PC-9 (cell line): ENCODE data around the gene UXS1. TPM values are rescaled to one million over a fixed set of nuclear protein-coding genes. Genes with fewer than 3 reads are reported as not detected.

Experiments
- BruUV-seq: library from RNA; stranded (reverse); fragments of 400-500 nt; replicated peaks from 2 replicates; lab custom pipeline; 2021; lab: Mats Ljungman, UMichigan
- CTCF ChIA-PET: fragments of 300-600 bp; sonication (Branson Sonifier 250); formaldehyde crosslinking; loops from one replicate; lab custom pipeline; 2022; ENCODE audit warnings: antibody characterized with exemption; lab: Charles Lee
- POLR2A ChIA-PET: fragments of 300-600 bp; sonication (Branson Sonifier 250); formaldehyde crosslinking; loops from one replicate; lab custom pipeline; 2022; ENCODE audit warnings: antibody characterized with exemption; ENCODE audit not compliant: unreplicated experiment; lab: Charles Lee
- DNase-seq, 2 experiments: peaks; one replicate each; pipeline versions ENCODE4 v3.0.0 to v3.0.0-alpha.2; 2015 to 2022; ENCODE audit warnings: mixed read lengths in 1 of 2
- H2AFZ ChIP-seq: fragments of 200-600 bp; sonication (generic); 2 replicates; pipeline ENCODE4 v1.8.1; 2017; ENCODE audit warnings: antibody characterized with exemption
- H3F3A ChIP-seq: fragments of 200-600 bp; sonication (generic); 2 replicates; pipeline ENCODE4 v1.8.1; 2017; ENCODE audit warnings: antibody characterized with exemption, mild to moderate bottlenecking, low read depth; ENCODE audit not compliant: insufficient read depth
- H3K27ac ChIP-seq: fragments of 200-600 bp; sonication (generic); 2 replicates; pipeline ENCODE4 v1.6.1; 2016; ENCODE audit warnings: mixed run types
- H3K27me3 ChIP-seq: fragments of 200-600 bp; sonication (generic); 2 replicates; pipeline ENCODE4 v1.6.1; 2016; ENCODE audit warnings: low read depth, mixed run types; ENCODE audit not compliant: insufficient read depth
- H3K36me3 ChIP-seq: fragments of 200-600 bp; sonication (generic); 2 replicates; pipeline ENCODE4 v1.6.1; 2016; ENCODE audit warnings: low read depth, mixed run types
- H3K4me1 ChIP-seq: fragments of 200-600 bp; sonication (generic); replicated peaks from 2 replicates; pipeline ENCODE4 v1.6.1; 2016; ENCODE audit warnings: mixed run types; ENCODE audit not compliant: insufficient read depth
- H3K4me2 ChIP-seq: fragments of 200-600 bp; sonication (generic); 2 replicates; pipeline ENCODE4 v1.6.1; 2017; ENCODE audit warnings: mixed run types
- H3K4me3 ChIP-seq: fragments of 200-600 bp; sonication (generic); 2 replicates; pipeline ENCODE4 v1.6.1; 2016; ENCODE audit warnings: mixed run types
- H3K79me2 ChIP-seq: fragments of 200-600 bp; sonication (generic); 2 replicates; pipeline ENCODE4 v1.6.1; 2017; ENCODE audit warnings: low read depth, mixed run types
- H3K9me2 ChIP-seq: fragments of 200-600 bp; sonication (generic); 2 replicates; pipeline ENCODE4 v1.8.1; 2017; ENCODE audit warnings: mild to moderate bottlenecking; ENCODE audit not compliant: insufficient read depth
- H3K9me3 ChIP-seq: fragments of 200-600 bp; sonication (generic); 2 replicates; pipeline ENCODE4 v1.8.1; 2016; ENCODE audit warnings: low read depth; ENCODE audit not compliant: insufficient read depth
- H4K20me1 ChIP-seq: fragments of 200-600 bp; sonication (generic); 2 replicates; pipeline ENCODE4 v1.8.1; 2017; ENCODE audit not compliant: insufficient read depth
- EZH2 ChIP-seq: fragments of 200-600 bp; sonication (generic); IDR thresholded peaks from 2 replicates; pipeline ENCODE4 v1.8.0; 2017; ENCODE audit warnings: antibody characterized with exemption, low read depth
- intact Hi-C: fragments of 100-400 bp; cut with micrococcal nuclease; formaldehyde crosslinking; loops from one replicate; pipeline ENCODE4 v1.10.0; 2022; ENCODE audit not compliant: unreplicated experiment
- total RNA-seq: library from RNA; stranded (reverse); gene quantifications from 2 replicates; pipeline ENCODE4 v1.2.3, GENCODE V29; 2021
- TF ChIP-seq, protein P1 (sequence below): fragments of 200-600 bp; sonication (generic); conservative IDR thresholded peaks from 2 replicates; pipeline ENCODE4 v1.6.1; 2017; ENCODE audit warnings: mixed run types, antibody characterized with exemption, mild to moderate bottlenecking, moderate library complexity

UXS1 gene
- total RNA-seq, 1 experiment from 2014 or later, result 65.6 TPM

GRCh38 chr2:106097038-106098000 lies 96.8 kb downstream of the UXS1 start:
- H3K4me1 ChIP-seq, result no peaks in the 10 kb centered on the region
- no peak overlapping the region for H3K4me2 ChIP-seq
- no peak overlapping the region for H2AFZ ChIP-seq
- DNase-seq, result no peak
- no peaks in the 10 kb centered on the region for H3K9me2 ChIP-seq
- H3F3A ChIP-seq, result no peaks in the 10 kb centered on the region
- H3K4me3 ChIP-seq, result no peak overlapping the region
- H4K20me1 ChIP-seq, result no peaks in the 10 kb centered on the region
- H3K36me3 ChIP-seq, result no peaks in the 10 kb centered on the region
- H3K27me3 ChIP-seq, result no peaks in the 10 kb centered on the region
- no TSS peak for BruUV-seq
- no peaks in the 10 kb centered on the region for H3K9me3 ChIP-seq
- ChIA-PET CTCF (interaction anchor here (0.7 kb wide), 1 partner anchor 874 kb away, joined by 3 read pairs; no protein-coding TSS in a partner anchor), POLR2A (no interaction called here)
- H3K79me2 ChIP-seq, result no peaks in the 10 kb centered on the region
- intact Hi-C loops, result no loop called here
- TF ChIP-seq EZH2, result no peak
- TF ChIP-seq, protein P1, sequence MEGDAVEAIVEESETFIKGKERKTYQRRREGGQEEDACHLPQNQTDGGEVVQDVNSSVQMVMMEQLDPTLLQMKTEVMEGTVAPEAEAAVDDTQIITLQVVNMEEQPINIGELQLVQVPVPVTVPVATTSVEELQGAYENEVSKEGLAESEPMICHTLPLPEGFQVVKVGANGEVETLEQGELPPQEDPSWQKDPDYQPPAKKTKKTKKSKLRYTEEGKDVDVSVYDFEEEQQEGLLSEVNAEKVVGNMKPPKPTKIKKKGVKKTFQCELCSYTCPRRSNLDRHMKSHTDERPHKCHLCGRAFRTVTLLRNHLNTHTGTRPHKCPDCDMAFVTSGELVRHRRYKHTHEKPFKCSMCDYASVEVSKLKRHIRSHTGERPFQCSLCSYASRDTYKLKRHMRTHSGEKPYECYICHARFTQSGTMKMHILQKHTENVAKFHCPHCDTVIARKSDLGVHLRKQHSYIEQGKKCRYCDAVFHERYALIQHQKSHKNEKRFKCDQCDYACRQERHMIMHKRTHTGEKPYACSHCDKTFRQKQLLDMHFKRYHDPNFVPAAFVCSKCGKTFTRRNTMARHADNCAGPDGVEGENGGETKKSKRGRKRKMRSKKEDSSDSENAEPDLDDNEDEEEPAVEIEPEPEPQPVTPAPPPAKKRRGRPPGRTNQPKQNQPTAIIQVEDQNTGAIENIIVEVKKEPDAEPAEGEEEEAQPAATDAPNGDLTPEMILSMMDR, result no peak
- no peak overlapping the region for H3K27ac ChIP-seq

GRCh38 chr2:106096299-106097037 lies 97.6 kb downstream of the UXS1 start:
- no peak overlapping the region for H3K4me2 ChIP-seq
- H3K9me2 ChIP-seq, result no peaks in the 10 kb centered on the region
- no peak overlapping the region for H3K27ac ChIP-seq
- CTCF ChIA-PET, result interaction anchor here (0.7 kb wide), 1 partner anchor 875 kb away, joined by 3 read pairs; no protein-coding TSS in a partner anchor
- no peak for TF ChIP-seq EZH2
- TF ChIP-seq, protein P1, result no peak
- H3K4me1 ChIP-seq, result no peaks in the 10 kb centered on the region
- H3K9me3 ChIP-seq, result no peaks in the 10 kb centered on the region
- no peaks in the 10 kb centered on the region for H3K79me2 ChIP-seq
- H3K27me3 ChIP-seq, result no peaks in the 10 kb centered on the region
- intact Hi-C loops, result no loop called here
- no peaks in the 10 kb centered on the region for H3K36me3 ChIP-seq
- no peak overlapping the region for H3K4me3 ChIP-seq
- H4K20me1 ChIP-seq, result no peaks in the 10 kb centered on the region
- no peaks in the 10 kb centered on the region for H3F3A ChIP-seq
- no peak for DNase-seq
- no peak overlapping the region for H2AFZ ChIP-seq
- POLR2A ChIA-PET, result no interaction called here
- BruUV-seq, result no TSS peak

- H2AFZ ChIP-seq, result no peak overlapping the region
- H3F3A ChIP-seq, result no peaks in the 10 kb centered on the region
- no peaks in the 10 kb centered on the region for H4K20me1 ChIP-seq
- intact Hi-C loops, result no loop called here
- H3K9me2 ChIP-seq, result no peaks in the 10 kb centered on the region
- H3K36me3 ChIP-seq, result no peaks in the 10 kb centered on the region
- no peaks in the 10 kb centered on the region for H3K9me3 ChIP-seq
- no peak for DNase-seq
- BruUV-seq, result no TSS peak
- ChIA-PET POLR2A (no interaction called here), CTCF (no interaction called here)
- TF ChIP-seq, protein P1, result no peak
- TF ChIP-seq EZH2, result no peak
- H3K27me3 ChIP-seq, result no peaks in the 10 kb centered on the region
- no peak overlapping the region for H3K4me2 ChIP-seq
- no peak overlapping the region for H3K27ac ChIP-seq
- no peak overlapping the region for H3K4me3 ChIP-seq
- H3K4me1 ChIP-seq, result no peaks in the 10 kb centered on the region
- H3K79me2 ChIP-seq, result no peaks in the 10 kb centered on the region
These were observed 98.4 kb downstream of the UXS1 start for GRCh38 chr2:106095478-106096298.
